Middle frontal gyrus (tissue), 1 donor: ENCODE measurements around the gene RCC2.

Experiments
- DNase-seq: peaks from one replicate; pipeline ENCODE4 v3.0.0-alpha.2; 2015; ENCODE audit warnings: low spot score; ENCODE audit errors: extremely low spot score

The RCC2 gene

GRCh38 chr1:17377325-17377953 lies 62.0 kb downstream of the RCC2 start:
- no peak for DNase-seq

- no peak for DNase-seq
Observed at GRCh38 chr1:17375651-17376050, 63.8 kb downstream of the RCC2 start.

- DNase-seq, result no peak
Observed at GRCh38 chr1:17372955-17373354, 66.5 kb downstream of the RCC2 start.

DNA sequence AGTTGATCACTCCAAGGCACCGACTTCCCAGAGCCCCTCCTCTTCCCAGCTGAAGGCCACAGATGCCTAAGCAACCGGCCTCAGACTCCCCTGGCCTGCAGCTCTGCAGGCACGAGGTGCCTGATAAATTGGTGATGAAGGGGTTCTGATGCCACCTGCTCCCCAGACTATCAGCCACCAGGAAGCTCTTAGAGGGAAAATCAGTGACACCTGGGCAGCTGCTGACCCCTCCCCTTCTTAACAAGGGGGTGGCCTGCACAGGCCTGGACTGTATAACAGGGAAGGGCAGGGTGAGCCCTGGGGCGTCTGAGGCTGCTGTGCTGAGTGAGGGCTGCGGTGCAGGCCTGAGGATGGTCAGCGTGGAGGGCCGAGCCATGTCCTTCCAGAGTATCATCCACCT lies 67.6 kb downstream of the RCC2 start, which contains the start of gene PADI6:
Gene PADI6, plus strand, starts transcription at position 301 of the 400 bp plus-strand sequence. Its CDS starts 50 bp downstream, at position 351.
- DNase-seq, result no peak

- no peak for DNase-seq
Observed at GRCh38 chr1:17370618-17371017, 68.9 kb downstream of the RCC2 start.

GRCh38 chr1:17369466-17369865 lies 70.0 kb downstream of the RCC2 start:
- no peak for DNase-seq

DNA sequence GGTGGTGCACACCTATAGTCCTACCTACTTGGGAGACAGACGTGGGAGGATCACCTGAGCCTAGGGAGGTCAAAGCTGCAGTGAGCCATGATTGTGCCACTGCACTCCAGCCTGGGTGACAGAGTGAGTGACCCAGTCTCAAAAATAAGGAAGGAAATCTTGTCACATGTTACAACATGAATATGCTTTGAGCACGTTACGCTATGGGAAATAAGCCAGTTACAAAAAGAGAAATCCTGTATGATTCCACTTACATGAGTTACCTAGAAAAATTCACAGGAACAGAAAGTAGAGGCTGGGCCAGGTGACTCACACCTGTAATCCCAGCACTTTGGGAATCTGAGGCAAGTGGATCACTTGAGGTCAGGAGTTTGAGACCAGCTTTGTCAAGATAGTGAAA lies 74.2 kb downstream of the RCC2 start:
- no peak for DNase-seq

DNA sequence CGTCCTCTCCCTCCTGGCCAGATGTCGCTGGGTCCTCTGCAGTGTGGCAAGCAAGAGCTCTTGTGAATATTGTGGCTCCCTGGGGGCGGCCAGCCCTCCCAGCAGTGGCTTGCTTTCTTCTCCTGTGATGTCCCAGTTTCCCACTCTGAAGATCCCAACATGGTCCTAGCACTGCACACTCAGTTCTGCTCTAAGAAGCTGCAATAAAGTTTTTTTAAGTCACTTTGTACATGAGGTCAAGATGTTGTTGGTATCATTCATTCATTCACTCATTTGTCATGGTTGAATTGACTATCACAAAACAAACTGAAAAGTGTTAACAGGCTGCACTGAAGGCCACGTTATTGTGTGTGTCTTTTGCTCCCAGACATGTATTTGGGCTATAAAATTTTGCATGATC lies 75.7 kb downstream of the RCC2 start:
- DNase-seq, result no peak

DNA sequence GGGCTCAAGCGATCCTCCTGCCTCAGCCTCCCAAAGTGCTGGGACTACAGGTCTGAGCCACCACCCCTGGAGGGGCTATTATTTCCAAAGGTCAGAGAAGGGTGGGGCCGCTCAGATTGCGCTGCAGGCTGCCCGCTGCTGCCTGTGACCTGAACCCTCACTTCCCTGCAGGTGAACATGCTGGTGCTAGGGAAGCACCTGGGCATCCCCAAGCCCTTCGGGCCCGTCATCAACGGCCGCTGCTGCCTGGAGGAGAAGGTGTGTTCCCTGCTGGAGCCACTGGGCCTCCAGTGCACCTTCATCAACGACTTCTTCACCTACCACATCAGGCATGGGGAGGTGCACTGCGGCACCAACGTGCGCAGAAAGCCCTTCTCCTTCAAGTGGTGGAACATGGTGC lies 76.1 kb downstream of the RCC2 start:
- no peak for DNase-seq

- DNase-seq, result no peak
Observed at GRCh38 chr1:17361687-17362086, 77.8 kb downstream of the RCC2 start.

- no peak for DNase-seq
Observed at GRCh38 chr1:17360272-17360956, 79.1 kb downstream of the RCC2 start.

- no peak for DNase-seq
Observed at GRCh38 chr1:17359808-17360207, 79.7 kb downstream of the RCC2 start.

- DNase-seq, result no peak
Observed at GRCh38 chr1:17359031-17359430, 80.4 kb downstream of the RCC2 start.

GRCh38 chr1:17358557-17358956 lies 80.9 kb downstream of the RCC2 start:
- DNase-seq, result no peak
